OCI-M2 (cell line): Measurements from ENCODE around the gene ARHGAP28.
"Not testable (repeated sequence)": the region's sequence is repeated elsewhere in the genome, so short reads cannot be mapped to it uniquely, and the experiment has no call there.

ENCODE experiments used
- DNase-seq: peaks from one replicate; lab custom pipeline; 2025; ENCODE audit not compliant: unreplicated experiment; lab: John Stamatoyannopoulos, UW

The ARHGAP28 gene

DNA sequence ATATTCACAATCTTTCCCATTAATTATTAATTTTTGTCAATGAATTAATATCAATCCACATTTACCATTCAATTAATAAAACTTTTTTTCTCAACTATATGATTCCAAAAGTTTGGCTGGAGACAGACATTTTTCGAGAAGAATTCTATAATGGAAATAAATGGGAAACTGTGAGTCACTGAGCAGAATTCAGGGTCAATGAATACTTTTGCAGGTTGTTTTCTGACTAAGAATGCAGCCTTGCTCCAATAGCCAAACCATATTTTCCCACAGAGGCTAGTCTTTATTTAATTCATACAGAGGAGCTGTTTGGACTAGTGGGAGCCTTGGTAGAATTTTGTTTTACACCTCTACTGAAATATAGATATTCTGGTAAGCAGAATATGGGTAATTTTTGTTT lies 82.3 kb downstream of the ARHGAP28 start:
- DNase-seq, result no peak

DNA sequence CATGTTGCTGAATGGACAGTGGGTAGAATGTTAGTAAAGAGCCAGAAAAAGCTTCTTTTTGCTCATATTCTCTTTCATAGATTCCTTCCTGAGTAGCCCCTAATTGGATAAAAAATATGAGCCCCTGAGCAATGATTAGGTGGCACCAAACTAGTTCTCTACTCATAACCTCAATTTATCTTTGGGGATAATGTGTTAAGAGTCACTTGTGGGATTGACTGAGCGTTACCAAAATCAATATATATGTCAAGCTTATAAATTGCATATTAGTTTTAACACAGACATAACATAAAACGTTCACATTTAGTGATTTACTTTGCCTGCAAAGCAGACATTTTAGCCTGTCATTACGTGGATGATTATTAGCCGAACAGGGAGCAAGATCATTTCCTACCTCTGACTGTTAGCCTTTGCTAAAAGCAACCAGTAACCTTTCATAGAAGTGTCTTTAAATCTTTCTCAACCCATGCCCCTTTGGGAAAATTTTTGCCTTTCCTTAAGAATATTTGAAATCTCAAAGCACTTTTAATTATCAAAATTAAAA lies 85.4 kb downstream of the ARHGAP28 start:
- DNase-seq, result no peak

DNA sequence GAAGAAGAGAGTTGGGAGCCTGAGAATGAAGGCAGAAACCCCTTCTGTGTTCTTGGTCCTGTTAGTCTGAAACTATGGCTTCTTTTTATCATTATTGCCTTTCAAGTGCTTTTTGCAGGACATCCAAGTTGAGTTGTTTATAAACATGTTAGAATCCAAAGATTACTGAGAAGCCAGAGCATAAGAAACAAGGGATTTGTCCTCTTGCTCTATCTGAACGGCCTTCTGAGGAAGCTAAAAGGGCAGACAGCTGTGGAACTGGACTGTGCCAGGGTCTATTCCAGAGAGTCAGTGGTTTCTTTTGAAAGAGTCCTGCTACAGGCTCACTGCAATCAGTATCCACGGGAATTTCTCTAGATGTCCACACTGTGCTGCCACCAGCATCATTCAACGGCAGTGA lies 86.6 kb downstream of the ARHGAP28 start:
- no peak for DNase-seq

DNA sequence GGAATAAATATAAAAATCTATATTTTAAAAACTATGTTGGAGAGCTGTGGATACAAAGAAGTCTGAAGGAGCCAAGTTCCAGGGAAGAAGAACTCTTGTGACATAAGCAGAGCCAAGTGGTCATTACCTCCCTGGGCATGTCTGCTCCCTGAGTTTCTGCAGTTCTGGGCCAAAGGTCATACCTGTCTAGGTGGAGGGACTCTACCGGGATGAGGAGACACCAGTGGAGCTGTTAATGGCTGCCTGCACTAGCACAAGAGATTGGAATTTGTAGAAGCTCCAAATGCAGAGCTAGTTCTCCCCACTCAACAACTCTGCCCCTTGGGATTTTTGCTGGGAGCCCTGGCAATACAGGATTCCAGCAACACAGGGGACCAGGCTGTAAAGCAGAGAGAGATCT lies 89.8 kb downstream of the ARHGAP28 start:
- DNase-seq, result no peak

DNA sequence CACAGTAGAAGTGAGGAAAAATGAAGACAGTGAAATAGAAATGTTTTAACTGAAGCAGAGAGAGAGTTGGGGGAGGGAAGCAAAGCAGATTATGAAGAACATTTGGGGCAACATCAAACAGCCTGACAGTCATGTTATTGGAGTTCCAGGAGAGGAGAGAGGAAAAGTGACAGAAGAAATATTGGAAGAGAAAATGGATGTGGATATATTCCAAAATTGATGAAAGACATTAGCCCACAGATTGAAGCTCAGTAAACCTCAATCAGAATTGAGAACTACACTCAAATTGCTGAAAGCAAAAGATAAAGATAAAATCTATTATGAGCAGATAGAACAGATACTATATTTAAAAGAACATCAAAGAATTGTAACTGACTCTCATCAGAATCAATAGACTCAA lies 90.8 kb downstream of the ARHGAP28 start:
- DNase-seq, result no peak

DNA sequence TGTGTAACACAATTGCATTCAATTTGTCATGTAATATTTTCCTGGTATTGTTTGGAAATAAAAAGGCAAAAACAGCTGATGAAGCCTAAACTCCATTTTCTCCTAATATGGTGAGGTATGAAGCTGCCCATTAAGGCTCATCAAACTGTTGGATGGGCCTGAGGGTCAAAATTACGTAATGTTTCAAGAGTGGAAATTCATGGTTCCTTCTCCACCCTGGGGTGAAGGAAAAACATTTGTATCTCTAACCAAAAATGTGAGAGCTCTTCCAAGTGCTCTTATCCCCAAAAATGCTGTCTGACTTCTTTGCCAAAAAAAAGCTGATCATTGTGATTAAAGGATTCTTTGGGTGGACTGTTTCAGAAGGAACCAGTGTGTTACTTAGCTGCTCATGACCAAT lies 91.8 kb downstream of the ARHGAP28 start:
- no peak for DNase-seq

DNA sequence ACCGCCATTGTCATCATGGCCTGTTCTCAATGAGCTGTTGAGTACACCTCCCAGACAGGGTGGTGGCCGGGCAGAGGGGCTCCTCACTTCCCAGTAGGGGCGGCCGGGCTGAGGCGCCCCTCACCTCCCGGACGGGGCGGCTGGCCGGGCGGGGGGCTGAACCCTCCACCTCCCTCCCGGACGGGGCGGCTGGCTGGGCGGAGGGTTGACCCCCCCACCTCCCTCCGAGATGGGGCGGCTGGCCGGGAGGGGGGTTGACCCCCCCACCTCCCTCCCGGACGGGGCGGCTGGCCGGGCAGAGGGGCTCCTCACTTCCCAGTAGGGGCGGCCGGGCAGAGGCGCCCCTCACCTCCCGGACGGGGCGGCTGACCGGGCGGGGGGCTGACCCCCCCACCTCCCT lies 97.6 kb downstream of the ARHGAP28 start:
- DNase-seq, result not testable (repeated sequence)

DNA sequence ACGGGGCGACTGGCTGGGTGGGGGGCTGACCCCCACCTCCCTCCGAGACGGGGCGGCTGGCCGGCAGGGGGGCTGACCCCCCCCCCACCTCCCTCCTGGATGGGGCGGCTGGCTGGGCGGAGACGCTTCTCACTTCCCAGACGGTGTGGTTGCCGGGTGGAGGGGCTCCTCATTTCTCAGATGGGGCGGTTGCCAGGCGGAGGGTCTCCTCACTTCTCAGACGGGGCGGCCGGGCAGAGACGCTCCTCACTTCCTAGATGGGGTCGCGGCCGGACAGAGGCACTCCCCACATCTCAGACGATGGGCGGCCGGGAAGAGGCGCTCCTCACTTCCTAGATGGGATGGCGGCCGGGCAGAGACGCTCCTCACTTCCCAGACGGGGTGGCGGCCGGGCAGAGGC lies 98.0 kb downstream of the ARHGAP28 start:
- DNase-seq, result not testable (repeated sequence)

DNA sequence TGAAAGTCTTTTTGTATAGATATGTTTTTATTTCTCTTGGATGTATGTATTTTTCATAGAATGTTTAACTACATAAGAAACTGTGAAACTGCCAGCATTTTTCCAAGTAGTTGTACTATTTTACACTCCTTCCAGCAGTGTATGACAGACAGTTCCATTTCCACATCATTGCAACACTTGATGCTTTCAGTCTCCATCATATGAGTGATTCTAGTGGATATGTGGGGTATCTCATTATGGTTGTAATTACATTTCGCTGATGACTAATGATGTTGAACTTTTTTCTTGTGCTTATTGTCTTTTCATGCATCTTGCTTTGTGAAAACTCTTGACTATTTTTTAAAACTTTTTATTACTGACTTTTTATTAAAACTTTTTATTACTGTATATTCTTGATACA lies 101.4 kb downstream of the ARHGAP28 start:
- DNase-seq, result no peak

DNA sequence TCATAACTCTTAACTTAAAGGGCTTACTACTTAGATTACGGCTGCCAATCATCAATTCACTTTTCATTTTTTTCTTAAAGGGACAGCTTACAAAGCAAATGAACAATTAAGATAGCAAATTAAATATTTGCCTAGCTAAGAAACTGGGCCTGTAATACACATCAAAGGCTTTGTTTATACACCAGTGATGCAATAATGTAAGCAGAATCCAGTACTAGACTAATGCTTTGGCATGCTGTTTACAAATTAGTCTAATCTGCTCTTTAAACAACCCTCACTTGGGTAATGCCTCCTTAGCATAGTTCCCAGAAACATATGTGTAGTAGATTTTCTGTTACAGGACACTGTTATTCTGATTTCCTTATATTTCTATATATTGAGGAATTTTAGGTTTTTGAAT lies 105.8 kb downstream of the ARHGAP28 start:
- DNase-seq, result no peak

DNA sequence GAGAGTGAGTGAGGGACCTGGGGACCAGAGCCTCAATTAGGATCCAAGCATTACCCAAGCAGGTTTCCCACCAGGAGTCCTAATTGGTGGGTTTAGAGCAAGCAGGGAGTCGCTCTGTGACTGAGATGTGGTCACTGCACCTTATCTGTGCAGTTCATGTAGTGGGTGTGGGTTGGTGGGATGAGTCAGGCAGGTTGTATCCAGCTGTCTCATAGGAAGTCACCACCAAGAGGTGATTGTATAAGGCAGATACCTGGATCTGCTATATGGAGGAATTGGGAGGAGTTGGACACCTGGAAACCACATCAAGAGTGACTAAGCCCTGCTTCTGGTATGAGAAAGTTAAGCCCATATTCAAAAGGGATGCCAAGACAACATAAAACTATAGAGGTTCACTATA lies 106.8 kb downstream of the ARHGAP28 start:
- DNase-seq, result no peak

DNA sequence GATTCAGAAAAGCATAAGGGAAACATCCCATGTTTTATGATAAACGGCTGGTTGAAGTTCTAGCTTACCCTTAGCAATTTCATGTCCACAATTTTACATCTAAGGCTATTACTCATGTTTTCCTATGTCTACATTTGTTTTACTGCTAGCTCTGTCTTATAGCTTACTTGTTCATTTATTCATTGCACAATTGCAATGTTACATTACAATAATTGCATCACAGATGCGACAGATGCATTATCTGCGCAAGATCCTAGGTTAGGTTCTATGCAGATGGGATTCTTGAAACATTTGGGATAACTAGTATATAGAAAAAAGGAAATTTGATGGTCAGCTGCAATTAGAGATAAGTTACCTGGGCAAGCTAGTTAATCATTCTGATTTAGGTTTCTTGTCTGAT lies 108.4 kb downstream of the ARHGAP28 start:
- DNase-seq, result no peak

DNA sequence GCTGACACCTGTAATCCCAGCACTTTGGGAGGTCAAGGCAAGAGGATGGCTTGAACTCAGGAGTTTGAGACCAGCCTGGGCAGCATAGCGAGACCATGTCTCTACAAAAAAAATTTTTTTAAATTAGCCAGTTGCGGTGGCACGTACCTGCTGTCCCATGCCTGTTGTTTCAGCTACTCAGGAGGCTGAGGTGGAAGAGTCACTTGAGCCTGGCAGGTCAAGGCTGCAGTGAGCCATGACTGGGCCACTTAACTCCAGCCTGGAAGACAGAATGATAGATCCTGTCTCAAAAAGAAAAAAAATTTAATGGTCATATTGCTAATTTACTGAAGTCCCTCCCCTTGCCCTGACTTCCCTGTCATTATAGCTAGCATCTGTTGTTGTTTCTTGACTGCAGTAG lies 112.6 kb downstream of the ARHGAP28 start:
- no peak for DNase-seq

DNA sequence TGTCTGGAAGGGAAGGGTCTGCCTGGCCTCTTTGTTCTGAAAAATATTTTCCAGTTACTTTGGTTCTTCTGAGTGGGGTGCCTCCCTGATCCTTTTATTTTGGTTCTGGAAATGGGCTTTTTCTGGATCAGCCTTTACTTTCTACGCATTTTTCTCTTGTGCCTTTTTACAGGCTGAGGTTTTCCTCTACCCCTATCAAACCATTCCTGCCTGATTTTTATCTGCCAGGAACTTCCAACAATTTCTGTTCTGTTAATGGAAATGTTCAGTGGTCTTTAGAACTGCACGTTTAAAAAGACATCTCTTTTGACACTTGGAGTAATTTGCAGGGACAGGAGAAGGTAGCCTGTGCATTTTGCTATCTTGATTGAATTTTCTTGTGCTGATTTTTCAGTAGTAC lies 113.8 kb downstream of the ARHGAP28 start:
- no peak for DNase-seq

DNA sequence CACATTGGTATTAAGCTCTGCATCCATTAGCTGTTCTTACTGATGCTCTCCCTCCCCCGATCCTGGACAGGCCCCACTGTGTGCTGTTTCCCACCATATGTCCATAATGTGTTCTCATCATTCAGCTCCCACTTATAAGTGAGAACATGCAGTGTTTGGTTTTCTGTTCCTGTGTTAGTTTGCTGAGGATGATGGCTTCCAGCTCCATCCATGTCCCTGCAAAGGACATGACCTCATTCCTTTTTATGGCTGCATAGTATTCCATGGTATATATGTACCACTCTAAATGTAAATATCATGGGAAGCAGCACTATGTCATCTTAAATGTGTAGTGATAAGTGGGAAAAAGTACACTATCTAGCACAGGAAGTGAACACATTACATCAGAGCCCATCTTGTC lies 116.0 kb downstream of the ARHGAP28 start:
- not testable (repeated sequence) for DNase-seq

DNA sequence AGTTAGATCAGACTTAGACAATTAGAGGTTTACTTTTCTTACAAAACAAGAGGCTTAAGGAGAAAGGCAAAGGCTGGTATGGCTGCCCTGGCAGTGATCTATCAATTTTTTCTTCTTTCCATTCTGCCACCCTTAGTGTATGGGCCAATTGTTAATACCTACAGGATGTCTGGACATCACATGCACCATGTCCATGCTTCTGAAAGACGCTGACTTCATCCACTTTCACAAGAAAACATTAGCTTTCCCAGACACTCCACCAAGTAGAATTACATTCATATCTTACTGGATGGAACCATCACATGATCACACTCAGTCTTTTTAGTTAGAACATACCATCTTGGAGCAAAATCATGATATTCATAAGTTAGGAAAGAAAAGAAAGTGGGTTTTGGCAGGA lies 120.9 kb downstream of the ARHGAP28 start:
- DNase-seq, result no peak

DNA sequence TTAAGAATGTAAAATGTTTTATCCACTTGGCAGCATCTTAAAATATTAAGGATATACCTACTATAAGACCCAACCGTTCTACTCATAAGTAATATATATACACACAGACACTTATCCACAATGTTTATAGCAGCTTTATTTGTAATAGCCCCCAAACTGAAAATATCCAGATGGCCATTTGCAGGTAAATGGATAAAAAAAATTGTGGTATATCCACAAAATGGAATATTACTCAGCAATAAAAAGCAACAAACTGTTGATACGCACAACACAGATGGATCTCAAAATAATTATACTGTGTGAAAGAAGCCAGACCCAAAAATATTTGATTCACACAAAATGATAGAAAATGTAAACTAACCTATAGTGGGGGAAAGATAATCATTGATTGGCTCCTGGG lies 122.0 kb downstream of the ARHGAP28 start:
- DNase-seq, result no peak

DNA sequence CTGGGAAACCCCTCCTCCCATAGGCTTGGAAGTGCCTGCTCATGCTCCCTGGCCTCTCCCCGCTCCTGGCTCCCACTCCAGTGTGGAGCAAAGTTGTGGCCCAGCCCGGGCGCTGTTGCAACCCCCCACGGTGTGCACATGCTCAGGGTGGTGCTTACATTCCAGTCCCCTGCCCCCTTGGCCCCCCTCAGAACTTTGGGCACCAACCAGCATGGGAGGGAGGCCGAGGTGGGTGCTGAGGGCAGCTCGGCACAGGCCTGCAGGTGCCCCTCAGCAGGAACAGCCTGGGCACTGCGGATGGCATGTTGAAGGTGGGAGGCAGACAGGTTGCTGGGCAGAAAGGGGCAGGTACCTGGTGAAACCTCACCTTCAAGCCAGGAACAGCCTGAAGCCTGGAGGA lies 125.3 kb downstream of the ARHGAP28 start:
- DNase-seq, result no peak

DNA sequence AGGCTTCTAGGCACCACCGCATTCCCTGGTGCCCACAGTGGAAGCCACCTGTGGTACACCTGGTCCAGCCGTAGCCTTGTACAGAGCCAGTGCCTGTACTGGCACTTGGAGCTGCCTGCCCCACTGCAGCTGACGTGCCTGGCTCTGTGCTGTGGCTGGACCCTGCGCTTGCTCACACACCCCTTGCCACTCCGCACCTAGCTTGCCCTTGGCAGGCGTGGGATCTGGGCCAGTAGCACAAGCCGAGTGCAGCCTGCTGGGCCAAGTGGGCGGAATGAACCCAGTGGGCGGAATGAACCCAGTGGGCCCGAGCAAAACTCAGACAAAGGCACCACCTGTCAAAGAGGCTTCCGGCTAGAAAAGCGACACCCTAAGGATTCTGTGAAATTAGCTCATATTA lies 126.3 kb downstream of the ARHGAP28 start:
- DNase-seq, result no peak

DNA sequence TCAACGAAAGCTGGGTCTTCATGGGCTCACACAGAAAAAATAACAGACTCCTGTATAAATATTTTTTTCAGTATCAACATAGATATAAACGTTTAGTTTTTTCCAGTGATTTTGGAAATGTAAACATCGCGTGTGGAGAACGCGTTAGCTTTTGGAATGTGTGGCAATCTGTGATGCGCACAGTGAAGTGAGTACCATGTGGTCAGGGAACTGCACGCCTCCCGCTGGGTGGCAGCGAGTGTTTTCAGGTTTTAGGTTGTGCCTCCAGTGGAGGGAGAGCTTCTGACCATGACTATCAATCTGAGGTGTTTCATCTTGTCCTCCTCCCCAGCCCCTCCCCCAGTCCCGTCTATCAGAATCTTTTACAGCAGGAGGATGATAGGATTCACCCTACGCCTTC lies 127.8 kb downstream of the ARHGAP28 start:
- no peak for DNase-seq

DNA sequence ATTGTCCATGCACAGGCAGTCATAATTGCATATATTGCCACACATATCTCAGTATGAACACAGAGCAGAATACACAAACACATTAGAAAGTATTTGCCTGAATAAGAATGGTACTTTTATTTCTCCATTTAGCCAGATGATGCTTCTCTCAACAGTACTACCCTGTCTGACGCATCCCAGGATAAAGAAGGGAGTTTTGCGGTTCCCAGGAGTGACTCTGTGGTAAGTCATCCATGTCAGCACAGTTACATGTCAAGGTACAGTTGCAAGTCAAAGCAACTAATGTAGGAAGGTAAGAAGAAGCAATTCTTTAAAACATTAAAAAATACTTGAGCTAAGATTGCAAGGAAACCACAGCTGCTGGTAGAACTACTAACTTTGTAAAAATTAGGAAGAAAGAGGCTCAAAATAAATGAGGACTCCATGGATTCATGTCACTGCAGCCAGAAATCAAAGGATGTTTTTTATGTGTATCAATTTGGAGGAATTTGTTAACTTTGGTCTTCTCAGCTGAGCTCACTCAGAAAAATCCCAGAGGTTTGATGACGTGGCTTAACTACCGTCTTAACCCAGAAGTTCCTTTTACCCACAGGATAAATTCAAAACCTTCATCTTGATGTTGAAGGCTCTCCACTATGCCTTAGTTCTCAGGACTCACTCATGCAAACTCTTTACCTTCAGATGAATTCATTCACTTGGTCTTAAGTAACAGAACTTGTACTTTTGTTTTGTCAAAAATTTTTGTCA lies 130.3 kb downstream of the ARHGAP28 start:
- DNase-seq, result no peak

DNA sequence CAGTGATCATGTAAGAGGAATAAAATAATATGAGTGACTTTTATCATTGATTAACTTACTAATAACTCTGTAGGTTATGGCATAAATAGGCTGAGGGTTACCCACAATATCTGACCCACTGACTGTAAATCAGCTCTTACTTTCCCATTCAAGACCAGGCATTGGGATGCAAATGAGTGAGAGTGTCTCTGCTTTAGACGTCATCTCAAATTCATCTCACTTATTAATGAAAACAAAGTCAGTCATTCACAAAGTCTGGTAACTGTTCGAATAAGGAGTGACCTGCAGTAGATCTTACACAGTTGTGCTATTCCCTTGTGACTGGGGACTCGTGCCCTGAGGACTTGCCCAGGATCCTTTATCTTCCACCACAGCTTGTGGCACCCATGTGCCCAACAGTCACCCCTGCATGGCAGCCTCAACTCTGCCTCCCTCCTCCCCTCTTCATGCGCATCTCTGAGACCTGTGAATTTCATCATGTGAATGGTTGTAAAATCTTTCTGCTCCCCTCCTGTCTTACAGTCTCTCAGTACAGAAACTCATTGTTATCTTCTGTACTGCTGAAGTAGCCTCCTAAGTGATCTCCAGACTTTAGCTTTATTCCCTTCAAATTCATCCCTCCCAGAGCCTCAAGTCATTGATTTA lies 131.4 kb downstream of the ARHGAP28 start:
- DNase-seq, result no peak

DNA sequence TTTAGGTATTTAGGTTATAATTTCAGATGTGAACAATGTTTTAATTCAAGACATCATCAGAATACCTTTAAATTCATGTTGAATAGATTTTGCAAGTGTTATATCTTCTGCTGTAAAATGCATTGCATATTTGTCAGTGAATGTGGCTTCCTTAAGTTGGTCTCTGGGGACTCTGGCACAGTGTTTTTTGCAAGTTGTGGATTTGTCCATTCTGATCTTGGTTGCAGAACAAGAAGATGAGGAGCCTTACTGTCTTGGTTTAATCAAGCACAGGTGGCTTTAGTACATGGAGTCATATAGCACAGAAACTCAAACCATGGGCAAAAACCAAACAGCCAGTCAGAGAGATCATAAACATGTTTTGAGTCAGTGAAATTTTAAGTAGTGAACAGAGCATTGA lies 135.7 kb downstream of the ARHGAP28 start:
- DNase-seq, result no peak
